ENCODE measurements around the gene BACE1. TPM values are rescaled to one million over a fixed set of nuclear protein-coding genes. Genes with fewer than 3 reads are reported as not detected.
A peak's percentile ranks its signal among the peaks of the same experiment; 100 is the strongest.

BACE1 gene
- total and polyA plus RNA-seq, 2 of the 13 experiments (the other 11 are each of a cell fraction or from before 2014, with no cell fraction given), result 7.5 to 17.9 TPM

DNA sequence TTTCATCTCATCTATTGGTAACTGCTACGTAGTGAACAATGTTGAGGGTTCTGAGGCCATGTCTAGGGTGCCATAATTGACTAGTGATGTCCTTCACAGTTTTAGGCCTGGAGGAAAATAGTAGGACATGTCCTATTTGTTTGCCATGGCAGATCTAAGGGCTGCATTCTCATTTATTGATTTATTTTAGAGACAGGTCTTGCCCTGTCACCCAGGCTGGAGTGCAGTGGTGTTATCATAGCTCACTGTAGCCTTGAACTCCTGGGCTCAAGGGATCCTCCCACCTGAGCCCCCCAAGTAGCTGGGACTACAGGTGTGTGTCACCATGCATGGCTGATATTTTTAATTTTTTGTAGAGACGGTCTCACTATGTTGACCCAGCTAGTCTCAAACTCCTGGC, 16.8 kb upstream of the BACE1 start:
- no peaks in the 10 kb centered on the region; a peak in 1 of 5 replicates for H3K36me3 ChIP-seq (replicated peaks in 1 of 2; ENCODE audit: control insufficient read depth in 1 of 2, insufficient read depth in 2 of 2, low read length in 2 of 2)
- no peaks in the 10 kb centered on the region for H3K79me2 ChIP-seq (ENCODE audit: insufficient read depth, low read length)
- ChIA-PET CTCF (ENCODE audit: low intra/inter-chr PET ratio, low total read pairs) (no interaction called here), POLR2A (no interaction called here)
- FAIRE-seq, result no peak
- ATAC-seq, result peak; percentile 27; the same call in 2 of the 3 replicates
- no peak overlapping the region for H3K27ac ChIP-seq (ENCODE audit: extremely low read length, insufficient read depth, low read length)
- BruUV-seq (replicated peaks), result no TSS peak
- in situ Hi-C loops (cut with HindIII; ENCODE audit: extremely low pct_ligation_motif_present, low pct_unique_long_range_greater_than_20kb), result no loop called here
- no peak for DNase-seq (ENCODE audit: low spot score)
- 50% methylated on average over 2 of the region's 2 CpGs for WGBS (ENCODE audit: low lambda C conversion rate)
- peaks cover 24% of the 10 kb centered on the region for H3K4me1 ChIP-seq (ENCODE audit: insufficient read depth, low read length)
- H3K9ac ChIP-seq (ENCODE audit: insufficient read depth, low read depth, low read length), result no peak overlapping the region
- no peak overlapping the region for H3K4me3 ChIP-seq (replicated peaks in 1 of 3; ENCODE audit: insufficient read depth in 1 of 3, low read depth in 2 of 3, low read length in 3 of 3)
- H4K20me1 ChIP-seq (ENCODE audit: insufficient read depth, low read length), result no peaks in the 10 kb centered on the region
- H3K9me3 ChIP-seq (ENCODE audit: low read length), result no peaks in the 10 kb centered on the region
- TF ChIP-seq KLF12 (CRISPR knock-in tag; IDR thresholded peaks at IDR 0.05; ENCODE audit: borderline replicate concordance) (no peak), RARA (CRISPR knock-in tag; IDR thresholded peaks at IDR 0.05) (peak; percentile 59; the same call in 1 of the 2 replicates), ZNF7 (CRISPR knock-in tag; IDR thresholded peaks at IDR 0.05) (no peak), ZBTB7B (CRISPR knock-in tag; IDR thresholded peaks at IDR 0.05) (0 out of 2 replicates have a peak, but pooled peaks have one; percentile 23), ZNF460 (CRISPR knock-in tag; IDR thresholded peaks at IDR 0.05; ENCODE audit: borderline replicate concordance) (peak; percentile 56; the same call in 1 of the 2 replicates), ZNF788 (CRISPR knock-in tag; IDR thresholded peaks at IDR 0.05; ENCODE audit: borderline replicate concordance) (no peak), ZBTB44 (CRISPR knock-in tag; IDR thresholded peaks at IDR 0.05) (no peak), ZNF550 (CRISPR knock-in tag; IDR thresholded peaks at IDR 0.05; ENCODE audit: borderline replicate concordance) (no peak), ONECUT2 (CRISPR knock-in tag; IDR thresholded peaks at IDR 0.05) (peak; percentile 68; the same call in 1 of the 2 replicates)
- TF ChIP-seq, protein P1, sequence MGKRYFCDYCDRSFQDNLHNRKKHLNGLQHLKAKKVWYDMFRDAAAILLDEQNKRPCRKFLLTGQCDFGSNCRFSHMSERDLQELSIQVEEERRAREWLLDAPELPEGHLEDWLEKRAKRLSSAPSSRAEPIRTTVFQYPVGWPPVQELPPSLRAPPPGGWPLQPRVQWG (CRISPR knock-in tag; IDR thresholded peaks at IDR 0.05; ENCODE audit: borderline replicate concordance, low read depth), result no peak
- H3K4me2 ChIP-seq (ENCODE audit: low read depth, low read length), result no peak overlapping the region
- H2AFZ ChIP-seq (ENCODE audit: low read length), result no peak overlapping the region
- H3K27me3 ChIP-seq (ENCODE audit: control insufficient read depth in 1 of 2, insufficient read depth in 2 of 2, low read length in 2 of 2), result no peaks in the 10 kb centered on the region; a peak in 1 of 5 replicates
- intact Hi-C loops (cut with micrococcal nuclease; ENCODE audit: unreplicated experiment), result no loop called here
